Dendritic cell treated with granulocyte-macrophage colony-stimulating factor and Interleukin-4, amounts not matched to agents 40 ng/mL and 50 ng/mL, for 4 days (primary cell): ENCODE results near the gene RGS4.
"Not testable (repeated sequence)": the region's sequence is repeated elsewhere in the genome, so short reads cannot be mapped to it uniquely, and the experiment has no call there.

ENCODE experiments used
- H3K27ac Mint-ChIP-seq: one replicate; pipeline ENCODE4 v1.8.0; 2022; ENCODE audit warnings: mild to moderate bottlenecking, mixed read lengths
- H3K27me3 Mint-ChIP-seq: one replicate; pipeline ENCODE4 v1.8.0; 2022; ENCODE audit warnings: mild to moderate bottlenecking, mixed read lengths
- H3K36me3 Mint-ChIP-seq: one replicate; pipeline ENCODE4 v1.8.0; 2022; ENCODE audit warnings: low read depth, mixed read lengths
- H3K4me1 Mint-ChIP-seq: one replicate; pipeline ENCODE4 v1.8.0; 2022; ENCODE audit warnings: low read depth, mixed read lengths
- H3K4me3 Mint-ChIP-seq: one replicate; pipeline ENCODE4 v1.8.0; 2022; ENCODE audit warnings: mild to moderate bottlenecking, moderate library complexity, mixed read lengths
- H3K9me3 Mint-ChIP-seq: one replicate; pipeline ENCODE4 v1.8.0; 2022; ENCODE audit warnings: mixed read lengths
- intact Hi-C: fragments of 100-400 bp; cut with micrococcal nuclease; formaldehyde crosslinking; loops from one replicate; pipeline ENCODE4 v1.15.0; 2022

Gene RGS4

DNA sequence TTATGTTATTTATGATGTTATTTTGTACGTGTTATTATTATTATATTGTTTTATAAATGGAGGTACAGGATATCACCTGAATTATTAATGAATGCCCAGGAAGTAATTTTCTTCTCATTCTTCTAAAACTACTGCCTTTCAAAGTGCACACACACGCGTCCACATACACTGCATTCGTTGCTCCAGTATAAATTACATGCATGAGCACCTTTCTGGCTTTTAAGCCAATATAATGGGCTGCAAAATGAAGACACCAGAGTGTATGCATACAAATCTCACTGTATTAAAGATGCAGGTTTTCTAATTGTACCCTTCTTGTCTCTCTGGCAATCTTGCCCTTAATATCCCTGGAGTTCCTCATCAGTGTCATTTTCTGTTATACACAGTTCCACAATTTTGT lies 6.9 kb downstream of the RGS4 start:
- no peaks in the 10 kb centered on the region for H3K27me3 Mint-ChIP-seq
- intact Hi-C loops: no loop called here
- H3K4me3 Mint-ChIP-seq: no peak overlapping the region
- H3K36me3 Mint-ChIP-seq: no peaks in the 10 kb centered on the region
- H3K4me1 Mint-ChIP-seq: no peaks in the 10 kb centered on the region
- no peak overlapping the region for H3K27ac Mint-ChIP-seq
- no peaks in the 10 kb centered on the region for H3K9me3 Mint-ChIP-seq

DNA sequence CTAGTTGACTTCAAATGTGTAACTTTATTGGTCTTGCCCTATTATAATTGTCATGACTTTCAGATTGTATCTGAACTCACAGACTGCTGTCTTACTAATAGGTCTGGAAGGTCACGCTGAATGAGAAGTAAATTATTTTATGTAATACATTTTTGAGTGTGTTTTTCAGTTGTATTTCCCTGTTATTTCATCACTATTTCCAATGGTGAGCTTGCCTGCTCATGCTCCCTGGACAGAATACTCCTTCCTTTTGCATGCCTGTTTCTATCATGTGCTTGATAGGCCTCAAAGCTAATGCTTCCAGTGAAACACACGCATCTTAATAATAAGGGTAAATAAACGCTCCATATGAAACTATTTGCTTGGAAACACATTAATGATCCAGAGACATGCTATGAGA lies 7.3 kb downstream of the RGS4 start:
- H3K27ac Mint-ChIP-seq: no peak overlapping the region
- H3K4me1 Mint-ChIP-seq: no peaks in the 10 kb centered on the region
- no peak overlapping the region for H3K4me3 Mint-ChIP-seq
- no peaks in the 10 kb centered on the region for H3K9me3 Mint-ChIP-seq
- no peaks in the 10 kb centered on the region for H3K27me3 Mint-ChIP-seq
- H3K36me3 Mint-ChIP-seq: no peaks in the 10 kb centered on the region
- intact Hi-C loops: no loop called here

DNA sequence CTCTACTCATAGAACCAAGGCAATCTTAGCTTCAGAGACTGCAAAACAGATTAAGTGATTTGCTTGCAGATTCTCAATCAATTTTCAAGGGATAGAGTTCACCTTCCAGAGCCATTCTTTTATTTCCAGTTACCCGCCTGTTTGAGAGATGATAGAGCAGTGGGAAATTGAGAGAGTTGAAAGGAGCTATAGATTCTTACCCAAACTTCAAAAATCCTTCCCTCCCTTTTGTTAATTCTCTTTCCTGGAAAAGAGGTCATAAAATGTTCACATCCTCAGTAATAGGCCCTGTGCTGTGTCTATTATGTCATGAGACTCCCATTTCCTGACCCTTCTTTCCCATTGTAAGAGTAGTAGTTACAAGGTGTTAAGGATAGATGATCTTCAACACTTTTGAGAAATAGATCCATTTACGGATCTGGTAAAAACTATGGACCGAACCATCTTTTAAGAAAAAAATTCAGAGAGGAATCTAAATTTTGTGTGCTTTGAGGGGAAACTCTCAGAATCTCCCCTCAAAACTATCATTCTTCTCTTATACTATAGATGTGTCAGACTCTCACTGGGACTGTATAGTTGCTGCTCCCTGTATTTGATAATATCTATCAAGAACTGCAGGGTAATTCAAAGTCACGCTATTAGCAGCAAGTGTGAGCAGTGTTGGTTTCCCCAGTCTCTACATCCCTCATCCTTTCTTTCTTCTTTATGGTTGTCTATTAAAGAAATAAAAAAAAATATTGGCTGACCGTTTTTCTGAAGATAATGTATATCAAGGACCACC lies 8.0 kb downstream of the RGS4 start:
- intact Hi-C loops: no loop called here
- no peak overlapping the region for H3K27ac Mint-ChIP-seq
- no peak overlapping the region for H3K4me3 Mint-ChIP-seq
- no peaks in the 10 kb centered on the region for H3K27me3 Mint-ChIP-seq
- H3K36me3 Mint-ChIP-seq: no peaks in the 10 kb centered on the region
- H3K4me1 Mint-ChIP-seq: no peaks in the 10 kb centered on the region
- H3K9me3 Mint-ChIP-seq: no peaks in the 10 kb centered on the region

DNA sequence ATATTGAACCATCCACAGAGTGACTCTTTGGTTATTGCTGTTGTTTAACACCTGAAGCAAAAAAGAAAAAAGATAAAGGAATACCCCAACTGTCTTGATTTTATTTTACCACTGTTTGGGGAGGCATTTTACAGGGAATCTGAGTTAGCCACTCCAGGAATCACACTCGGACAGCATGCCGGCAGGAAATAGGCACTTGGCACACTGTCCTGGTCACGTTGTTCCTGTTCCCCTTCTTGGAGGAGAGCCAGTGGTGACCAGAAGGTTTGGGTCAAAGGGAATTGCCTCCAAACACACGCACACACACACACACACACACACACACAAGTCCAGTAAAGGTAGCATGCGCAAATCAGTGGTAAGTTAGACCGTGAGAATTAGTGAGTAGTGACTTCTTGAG lies 13.8 kb downstream of the RGS4 start:
- Mint-ChIP-seq H3K36me3 (no peaks in the 10 kb centered on the region), H3K4me1 (no peaks in the 10 kb centered on the region), H3K27ac (no peak overlapping the region), H3K27me3 (no peaks in the 10 kb centered on the region), H3K9me3 (no peaks in the 10 kb centered on the region), H3K4me3 (no peak overlapping the region)
- intact Hi-C loops: no loop called here

DNA sequence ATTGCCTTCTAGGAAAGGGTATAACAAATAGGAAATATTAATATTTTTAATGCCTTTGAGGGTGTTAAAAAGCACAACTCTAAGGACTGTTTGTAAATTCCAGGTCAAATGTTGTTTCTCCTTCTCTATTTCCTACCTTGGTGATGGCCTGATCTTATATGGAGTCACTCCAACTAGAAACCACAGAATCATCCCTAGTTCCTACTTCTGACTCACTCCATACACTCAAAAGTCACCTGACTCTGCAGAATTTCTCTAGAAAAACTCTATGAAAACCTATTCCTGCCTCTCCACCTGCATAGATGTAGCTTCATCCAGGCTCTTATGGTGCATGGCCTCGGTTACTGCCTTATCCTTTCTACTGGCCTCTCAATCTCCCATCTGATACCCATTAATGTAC lies 14.5 kb downstream of the RGS4 start:
- Mint-ChIP-seq H3K27me3 (no peaks in the 10 kb centered on the region), H3K36me3 (no peaks in the 10 kb centered on the region), H3K9me3 (no peaks in the 10 kb centered on the region), H3K4me3 (no peak overlapping the region), H3K27ac (no peak overlapping the region), H3K4me1 (no peaks in the 10 kb centered on the region)
- intact Hi-C loops: no loop called here

DNA sequence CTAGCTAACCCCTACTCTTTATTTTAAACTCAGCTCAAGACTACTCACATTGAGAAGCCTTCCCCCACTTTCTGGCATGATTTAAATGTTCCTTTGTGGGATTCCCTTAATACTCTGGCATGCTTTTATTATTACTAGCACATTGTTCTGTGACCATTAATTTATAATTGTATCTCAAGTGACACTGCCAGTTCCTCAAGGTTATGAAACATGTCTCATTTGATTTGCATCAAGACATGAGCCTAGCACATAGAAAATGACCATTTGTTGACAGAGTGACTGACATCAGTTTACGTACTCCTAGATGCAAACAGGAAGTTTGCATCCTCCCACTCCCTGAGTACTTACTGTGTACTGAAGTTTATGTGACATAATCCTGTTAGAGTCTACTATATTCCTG lies 15.2 kb downstream of the RGS4 start:
- Mint-ChIP-seq H3K9me3 (no peaks in the 10 kb centered on the region), H3K36me3 (no peaks in the 10 kb centered on the region), H3K4me3 (no peak overlapping the region), H3K4me1 (no peaks in the 10 kb centered on the region), H3K27me3 (no peaks in the 10 kb centered on the region), H3K27ac (no peak overlapping the region)
- intact Hi-C loops: no loop called here

DNA sequence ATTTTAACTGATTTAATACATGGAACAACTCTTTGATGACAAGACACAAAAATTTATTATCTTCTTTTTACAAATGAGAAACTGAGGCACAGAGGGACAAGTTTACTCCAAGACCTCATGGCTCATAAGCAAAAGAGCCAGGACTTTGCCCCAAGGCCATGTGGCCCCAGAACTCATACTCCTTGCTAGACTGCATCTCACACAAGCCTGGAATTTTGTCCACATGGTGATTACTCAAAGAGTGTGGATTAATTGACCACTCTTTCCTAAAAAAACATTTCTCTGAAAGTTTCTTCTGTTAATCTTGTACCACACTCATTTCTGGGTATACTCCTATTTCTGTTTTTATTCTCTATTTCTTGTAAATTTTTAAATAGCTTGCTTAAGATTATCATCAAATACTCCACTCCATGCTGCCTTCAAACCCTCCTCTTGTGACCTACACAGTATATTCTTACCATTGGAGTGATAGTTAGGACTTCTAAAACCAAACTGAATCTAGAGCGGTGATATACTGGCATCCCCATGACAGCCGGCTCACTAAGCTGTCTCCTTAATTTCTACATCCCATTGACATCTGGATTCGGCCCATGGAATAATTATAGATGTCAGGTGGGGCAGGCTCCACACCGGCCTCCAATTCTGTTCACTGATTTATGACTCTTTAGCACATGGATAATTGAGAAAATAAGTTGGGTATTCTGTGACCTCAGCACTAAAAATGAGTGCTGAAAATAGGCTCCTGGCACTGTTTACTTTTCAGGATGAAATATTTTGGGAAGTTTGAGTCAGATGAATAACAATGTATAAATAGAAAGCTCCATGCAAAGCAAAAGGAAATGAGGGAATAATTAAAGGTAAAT lies 16.1 kb downstream of the RGS4 start:
- Mint-ChIP-seq H3K27ac (no peak overlapping the region), H3K36me3 (no peaks in the 10 kb centered on the region), H3K4me3 (no peak overlapping the region), H3K4me1 (no peaks in the 10 kb centered on the region), H3K9me3 (no peaks in the 10 kb centered on the region), H3K27me3 (no peaks in the 10 kb centered on the region)
- intact Hi-C loops: no loop called here

DNA sequence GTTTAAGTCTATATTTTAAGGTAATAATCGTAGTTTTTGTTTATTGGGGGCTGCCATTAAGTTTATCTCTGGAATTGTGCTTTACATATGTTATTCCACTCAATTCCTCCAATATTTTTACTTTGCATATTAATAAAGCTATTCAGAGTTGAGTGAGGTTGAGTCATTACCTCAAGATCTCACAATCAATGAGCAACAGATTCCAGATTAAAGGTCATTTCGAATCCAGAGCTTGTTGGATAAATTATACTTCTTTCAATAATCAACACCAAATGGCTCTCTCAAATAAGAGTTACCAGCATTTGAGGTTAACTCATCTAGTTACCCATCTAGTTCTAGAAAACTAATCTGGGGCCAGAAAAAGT lies 16.7 kb downstream of the RGS4 start:
- no peak overlapping the region for H3K4me3 Mint-ChIP-seq

DNA sequence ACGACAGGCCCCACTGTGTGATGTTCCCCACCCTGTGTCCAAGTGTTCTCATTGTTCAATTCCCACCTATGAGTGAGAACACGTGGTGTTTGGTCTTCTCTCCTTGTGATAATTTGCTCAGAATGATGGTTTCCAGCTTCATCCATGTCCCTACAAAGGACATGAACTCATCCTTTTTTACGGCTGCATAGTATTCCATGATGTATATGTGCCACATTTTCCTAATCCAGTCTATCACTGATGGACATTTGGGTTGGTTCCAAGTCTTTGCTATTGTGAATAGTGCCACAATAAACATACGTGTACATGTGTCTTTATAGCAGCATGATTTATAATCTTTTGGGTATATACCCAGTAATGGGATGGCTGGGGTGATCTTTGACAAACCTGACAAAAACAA lies 20.0 kb downstream of the RGS4 start:
- not testable (repeated sequence) for H3K9me3 Mint-ChIP-seq

More for the DNA sequence above, 16.7 kb downstream of the RGS4 start:
- Mint-ChIP-seq H3K4me1 (no peaks in the 10 kb centered on the region), H3K27ac (no peak overlapping the region), H3K27me3 (no peaks in the 10 kb centered on the region), H3K9me3 (no peaks in the 10 kb centered on the region), H3K36me3 (no peaks in the 10 kb centered on the region)
- intact Hi-C loops: no loop called here

DNA sequence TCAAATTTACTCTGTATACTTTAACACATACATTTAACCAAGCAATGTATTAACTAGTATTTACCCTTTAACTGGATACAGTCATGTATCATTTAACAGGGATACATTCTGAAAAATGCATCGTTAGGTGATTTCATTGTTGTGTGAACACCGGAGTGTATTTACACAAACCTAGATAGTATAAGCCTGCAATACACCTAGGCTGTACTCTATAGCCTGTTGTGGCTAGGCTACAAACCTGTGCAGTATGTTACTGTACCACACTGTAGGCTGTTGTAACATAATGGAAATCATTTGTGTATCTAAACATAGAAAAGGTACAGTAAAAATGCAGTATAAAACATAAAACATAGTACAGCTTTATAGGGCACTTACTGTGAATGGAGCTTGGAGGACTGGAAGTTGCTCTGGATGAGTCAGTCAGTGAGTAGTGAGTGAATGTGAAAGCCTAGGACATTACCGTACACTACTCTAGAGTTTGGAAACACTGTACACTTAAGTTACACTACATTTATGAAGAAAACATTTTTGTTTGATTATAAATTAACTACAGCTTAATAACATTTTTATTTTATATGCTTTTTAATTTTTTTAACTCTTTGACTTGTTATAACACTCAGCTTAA lies 21.3 kb downstream of the RGS4 start:
- Mint-ChIP-seq H3K27ac (no peak overlapping the region), H3K4me3 (no peak overlapping the region), H3K4me1 (no peaks in the 10 kb centered on the region), H3K9me3 (no peaks in the 10 kb centered on the region), H3K27me3 (no peaks in the 10 kb centered on the region), H3K36me3 (no peaks in the 10 kb centered on the region)
- intact Hi-C loops: no loop called here

More for the DNA sequence above, 20.0 kb downstream of the RGS4 start:
- H3K36me3 Mint-ChIP-seq, intact Hi-C loops, H3K27ac Mint-ChIP-seq, H3K4me1 Mint-ChIP-seq, H3K4me3 Mint-ChIP-seq, H3K27me3 Mint-ChIP-seq: not testable (repeated sequence)

DNA sequence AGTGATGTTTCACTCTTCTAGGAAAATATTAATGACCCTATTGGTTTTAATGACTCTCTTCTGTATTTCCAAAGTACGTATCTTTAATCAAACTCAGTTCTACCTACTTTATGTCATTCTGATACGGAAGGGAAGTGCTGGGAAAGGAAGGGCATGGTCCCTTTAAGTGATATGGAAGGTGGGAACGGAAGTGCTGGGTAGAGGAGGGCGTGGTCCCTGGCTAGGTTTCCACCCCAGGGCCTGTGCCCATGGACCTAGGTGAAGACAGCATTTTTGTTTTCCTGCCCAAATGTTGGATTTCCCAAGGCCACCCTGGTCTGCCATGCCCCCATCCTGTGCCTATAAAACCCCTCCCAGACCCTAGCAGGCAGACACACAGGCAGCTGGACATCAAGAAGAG lies 24.0 kb downstream of the RGS4 start:
- intact Hi-C loops: no loop called here
- Mint-ChIP-seq H3K4me1 (no peaks in the 10 kb centered on the region), H3K36me3 (no peaks in the 10 kb centered on the region), H3K27me3 (no peaks in the 10 kb centered on the region), H3K9me3 (no peaks in the 10 kb centered on the region), H3K4me3 (no peak overlapping the region), H3K27ac (no peak overlapping the region)

DNA sequence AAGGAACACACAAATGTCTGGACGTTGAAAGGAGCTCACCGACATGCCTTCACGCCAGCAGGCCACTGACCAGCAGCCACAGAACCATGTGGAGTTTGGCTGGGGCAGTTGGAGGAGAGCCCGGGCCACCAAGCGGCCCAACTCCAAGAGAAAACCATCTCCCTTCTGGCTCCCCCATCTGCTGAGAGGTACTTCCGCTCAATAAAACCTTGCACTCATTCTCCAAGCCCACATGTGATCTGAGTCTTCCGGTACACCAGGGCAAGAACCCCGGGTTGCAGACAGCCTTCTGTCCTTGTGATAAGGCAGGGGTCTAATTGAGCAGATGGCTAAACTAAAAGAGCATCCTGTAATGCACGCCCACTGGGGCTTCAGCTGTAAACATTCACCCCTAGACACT lies 24.4 kb downstream of the RGS4 start:
- H3K9me3 Mint-ChIP-seq: no peaks in the 10 kb centered on the region
- no peak overlapping the region for H3K27ac Mint-ChIP-seq
- no peaks in the 10 kb centered on the region for H3K27me3 Mint-ChIP-seq
- no peak overlapping the region for H3K4me3 Mint-ChIP-seq
- intact Hi-C loops: no loop called here
- no peaks in the 10 kb centered on the region for H3K4me1 Mint-ChIP-seq
- no peaks in the 10 kb centered on the region for H3K36me3 Mint-ChIP-seq

DNA sequence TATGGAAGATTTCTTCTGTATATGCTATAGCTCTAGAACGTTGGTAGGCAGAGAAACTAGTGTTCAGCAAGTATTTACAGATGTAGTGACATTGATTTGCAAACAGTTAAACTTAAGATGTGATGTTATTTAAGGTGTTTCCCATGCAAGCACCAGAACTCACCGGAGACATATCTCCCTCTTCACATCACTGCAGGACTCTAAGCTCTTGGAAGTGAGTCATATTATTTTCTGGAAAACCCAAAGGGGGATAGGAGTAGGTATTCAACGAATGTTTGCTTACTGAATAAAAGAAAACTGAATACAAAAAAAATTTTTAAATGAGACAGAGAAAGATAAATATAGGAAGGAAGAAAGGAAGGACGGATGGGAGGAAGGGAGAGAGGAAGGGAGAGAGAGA lies 25.0 kb downstream of the RGS4 start:
- no peaks in the 10 kb centered on the region for H3K27me3 Mint-ChIP-seq
- no peak overlapping the region for H3K27ac Mint-ChIP-seq
- no peak overlapping the region for H3K4me3 Mint-ChIP-seq
- intact Hi-C loops: no loop called here
- H3K9me3 Mint-ChIP-seq: no peaks in the 10 kb centered on the region
- no peaks in the 10 kb centered on the region for H3K36me3 Mint-ChIP-seq
- H3K4me1 Mint-ChIP-seq: no peaks in the 10 kb centered on the region

DNA sequence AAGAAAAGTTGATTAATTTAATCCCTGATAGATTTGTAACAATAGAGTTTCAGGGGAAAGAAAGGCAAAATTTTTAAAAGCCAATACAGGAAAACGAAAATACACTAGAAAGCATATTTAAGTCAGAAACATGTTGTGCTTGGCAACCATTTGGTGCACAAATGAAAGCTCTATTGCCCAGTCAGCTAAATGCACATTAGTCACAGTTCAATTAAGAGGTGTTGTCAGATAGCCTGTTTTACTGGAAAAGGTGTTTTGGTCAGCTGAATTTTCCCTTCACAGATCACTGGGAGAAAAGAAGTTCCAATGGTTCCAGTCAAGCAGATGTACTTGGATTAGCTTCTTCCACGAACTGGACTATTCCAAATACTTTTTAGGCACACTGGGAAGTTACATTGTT lies 25.4 kb downstream of the RGS4 start:
- H3K27me3 Mint-ChIP-seq: no peaks in the 10 kb centered on the region
- no peak overlapping the region for H3K4me3 Mint-ChIP-seq
- intact Hi-C loops: no loop called here
- H3K9me3 Mint-ChIP-seq: no peaks in the 10 kb centered on the region
- H3K4me1 Mint-ChIP-seq: no peaks in the 10 kb centered on the region
- H3K36me3 Mint-ChIP-seq: no peaks in the 10 kb centered on the region
- H3K27ac Mint-ChIP-seq: no peak overlapping the region
